NCI-H460 (cell line): Measurements from ENCODE around the gene CYP2C8. TPM values are rescaled to one million over a fixed set of nuclear protein-coding genes. Genes with fewer than 3 reads are reported as not detected.
A peak's percentile ranks its signal among the peaks of the same experiment; 100 is the strongest.
"Not testable (repeated sequence)": the region's sequence is repeated elsewhere in the genome, so short reads cannot be mapped to it uniquely, and the experiment has no call there.

ENCODE experiments used
- DNase-seq: peaks from one replicate; pipeline ENCODE4 v3.0.0-alpha.2; 2016; ENCODE audit warnings: low read depth; ENCODE audit errors: extremely low read depth
- polyA plus RNA-seq: library from polyadenylated mRNA; depleted of rRNA; stranded (reverse); fragments of >200 nt; gene quantifications from 2 replicates; pipeline ENCODE4 v1.2.3, GENCODE V29; 2014; cell fraction: nucleus; rRNA removed
- total RNA-seq: library from RNA; depleted of rRNA; stranded (reverse); fragments of >200 nt; shearing (Covaris generic); gene quantifications from 2 replicates; pipeline ENCODE4 v1.2.3, GENCODE V29; 2014; rRNA removed

Gene CYP2C8
- not detected in 2 replicates for total RNA-seq
- not detected in 2 replicates for polyA plus RNA-seq

GRCh38 chr10:95069286-95069685, at the start of gene CYP2C8:
Gene CYP2C8 (minus strand): TSS chr10:95069497. CDS start chr10:95069402, 95 bp downstream.
- no peak for DNase-seq

GRCh38 chr10:95116869-95117269, 47.6 kb upstream of the CYP2C8 start:
- no peak for DNase-seq

- DNase-seq, result not testable (repeated sequence)
These were observed 41.5 kb upstream of the CYP2C8 start for GRCh38 chr10:95110823-95111222.

- no peak for DNase-seq
These were observed 28.5 kb upstream of the CYP2C8 start for GRCh38 chr10:95097805-95098204.

- DNase-seq, result no peak
These were observed 26.8 kb upstream of the CYP2C8 start for GRCh38 chr10:95096143-95096542.

GRCh38 chr10:95079626-95080025, 10.3 kb upstream of the CYP2C8 start:
- DNase-seq, result not testable (repeated sequence)

- DNase-seq, result no peak
These were observed 8.3 kb upstream of the CYP2C8 start for GRCh38 chr10:95077556-95077955.

GRCh38 chr10:95071107-95071660, 1.9 kb upstream of the CYP2C8 start:
- no peak for DNase-seq

GRCh38 chr10:95064125-95064524, 5.2 kb downstream of the CYP2C8 start:
- not testable (repeated sequence) for DNase-seq

GRCh38 chr10:95056744-95057363, 12.4 kb downstream of the CYP2C8 start:
- no peak for DNase-seq

- DNase-seq, result no peak
These were observed 19.4 kb downstream of the CYP2C8 start for GRCh38 chr10:95049919-95050318.

- DNase-seq, result no peak
These were observed 21.1 kb downstream of the CYP2C8 start for GRCh38 chr10:95048206-95048605.

- DNase-seq, result no peak
These were observed 30.0 kb downstream of the CYP2C8 start for GRCh38 chr10:95039281-95039680.

- DNase-seq, result peak; percentile 14
These were observed 33.7 kb downstream of the CYP2C8 start for GRCh38 chr10:95035332-95036295.

GRCh38 chr10:95034401-95034800, 34.9 kb downstream of the CYP2C8 start:
- no peak for DNase-seq

- no peak for DNase-seq
These were observed 37.6 kb downstream of the CYP2C8 start for GRCh38 chr10:95031656-95032055.

GRCh38 chr10:95026461-95026860, 42.8 kb downstream of the CYP2C8 start:
- DNase-seq, result no peak

- no peak for DNase-seq
These were observed 71.5 kb downstream of the CYP2C8 start for GRCh38 chr10:94997741-94998174.

GRCh38 chr10:94992811-94993210, 76.5 kb downstream of the CYP2C8 start:
- no peak for DNase-seq

GRCh38 chr10:94991243-94991888, 77.9 kb downstream of the CYP2C8 start:
- DNase-seq, result no peak

GRCh38 chr10:94989192-94989591, 80.1 kb downstream of the CYP2C8 start:
- no peak for DNase-seq
